GM21576 (cell line): ENCODE results near the gene MYOM1.

Experiments used
- ATAC-seq: cut with Tn5 transposase; IDR thresholded peaks from one replicate; pipeline ENCODE4 v1.9.1; 2021; ENCODE audit warnings: mild to moderate bottlenecking, moderate library complexity; ENCODE audit not compliant: unreplicated experiment

The MYOM1 gene

DNA sequence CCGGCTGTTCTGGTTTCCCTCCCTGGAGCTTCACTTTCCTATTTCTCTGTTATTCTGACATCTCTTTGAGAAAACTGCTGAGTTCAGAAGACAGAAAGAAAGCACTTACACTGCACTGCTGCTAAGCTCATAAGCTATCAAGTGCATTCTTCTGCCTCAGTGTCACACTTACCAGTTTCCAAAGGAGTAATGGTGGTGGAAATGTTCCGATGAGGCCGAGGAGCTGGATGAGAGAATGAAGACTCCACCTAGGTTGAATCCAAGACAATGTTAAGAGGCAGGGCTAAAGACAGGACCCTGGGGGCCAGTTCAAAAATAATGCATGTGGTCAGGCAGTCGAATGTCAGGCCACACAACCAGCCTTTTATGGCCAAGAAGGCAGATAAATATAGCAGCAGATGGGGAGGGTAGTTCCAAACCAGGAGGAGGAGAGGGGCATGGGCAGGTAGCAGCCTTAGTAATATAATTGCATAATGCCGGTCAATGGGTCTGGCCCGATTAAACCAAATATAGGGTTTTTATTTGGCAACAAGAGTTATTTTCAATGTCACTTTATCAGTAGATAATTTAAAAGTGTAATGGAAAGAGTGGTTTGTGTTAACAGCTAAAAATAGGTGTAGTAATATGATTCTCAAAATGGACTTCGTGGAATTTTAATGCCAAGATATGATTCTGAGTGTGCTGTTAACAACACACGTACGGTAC lies at the start of gene MYOM1:
Gene MYOM1, minus strand, starts transcription at position 338 of the 705 bp plus-strand sequence. CDS start 4,745 bp downstream, outside the sequence.
- no peak for ATAC-seq

DNA sequence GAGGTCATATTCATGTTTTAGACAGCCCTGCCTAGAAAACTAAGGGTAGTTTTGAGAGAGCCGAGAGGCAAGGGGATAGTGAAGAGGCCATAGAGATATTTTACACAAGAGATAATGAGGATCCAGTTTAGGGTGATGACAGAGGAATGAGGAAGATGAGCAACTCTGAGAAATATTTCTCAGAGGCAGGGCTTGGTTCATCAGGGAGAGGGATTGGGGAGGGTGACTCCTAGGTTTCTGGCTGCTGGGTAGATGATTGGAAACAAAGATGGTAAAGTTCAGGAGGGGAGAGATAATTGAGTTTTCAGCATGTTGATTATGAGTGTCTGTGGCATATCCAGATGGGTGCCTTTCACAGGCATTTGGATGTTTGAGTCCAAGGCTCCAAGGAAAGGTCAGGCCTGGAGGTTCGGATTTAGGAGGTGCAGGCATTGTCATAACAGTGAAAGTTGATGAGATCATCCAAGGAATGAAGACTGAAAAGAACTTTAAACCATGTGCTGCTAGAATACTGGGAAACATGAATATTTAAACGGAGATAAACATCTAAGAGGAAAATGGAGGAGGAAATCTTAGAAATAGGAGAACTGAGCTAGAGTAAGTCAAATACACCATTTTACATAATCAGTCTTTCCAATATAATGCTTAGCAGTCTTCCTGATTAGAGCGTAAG lies 49.6 kb upstream of the MYOM1 start:
- ATAC-seq = no peak

DNA sequence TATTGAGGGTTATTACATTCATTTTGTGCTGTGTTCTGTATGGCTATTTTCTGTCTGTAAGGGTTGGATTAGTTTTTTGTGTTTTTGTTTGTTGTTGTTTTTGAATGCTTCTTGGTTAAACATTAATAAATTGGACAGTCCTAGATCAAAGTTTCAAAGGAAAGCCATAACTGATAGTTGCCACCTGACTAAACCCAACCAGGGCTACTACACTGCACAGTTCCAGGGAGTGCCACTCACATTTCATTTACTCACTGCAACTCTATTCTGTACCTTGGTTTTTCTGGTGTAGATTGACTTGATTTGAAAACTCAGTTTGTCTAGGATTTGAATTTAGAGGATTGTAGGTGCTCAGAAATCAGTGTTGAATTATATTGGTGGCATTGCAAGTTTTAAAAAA lies 48.5 kb upstream of the MYOM1 start:
- no peak for ATAC-seq

DNA sequence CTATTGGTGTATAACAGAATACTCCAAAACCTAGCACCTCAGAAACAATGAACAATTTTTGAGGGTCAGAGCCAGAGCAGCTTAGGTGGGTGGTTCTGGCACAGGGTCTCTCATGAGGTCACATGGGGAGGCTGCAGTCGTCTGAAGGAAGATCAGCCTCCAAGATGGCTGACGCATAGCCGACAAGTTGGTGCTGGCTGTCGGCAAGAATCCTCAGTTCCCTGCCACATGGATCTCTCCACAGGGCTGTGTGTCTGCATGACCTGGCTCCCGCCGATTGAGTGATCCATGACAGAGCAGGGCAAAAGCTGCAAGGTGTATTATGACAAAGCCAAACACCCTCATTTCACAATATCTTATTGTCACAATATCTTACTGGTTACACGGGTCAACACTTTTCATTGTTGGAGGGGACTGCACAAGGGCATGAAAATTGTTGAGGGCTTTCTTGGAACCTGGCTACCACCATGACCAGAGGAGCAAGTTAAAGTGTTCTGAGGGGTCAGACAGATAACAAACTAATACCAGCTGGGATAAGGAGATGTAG lies 46.4 kb upstream of the MYOM1 start:
- ATAC-seq = no peak

DNA sequence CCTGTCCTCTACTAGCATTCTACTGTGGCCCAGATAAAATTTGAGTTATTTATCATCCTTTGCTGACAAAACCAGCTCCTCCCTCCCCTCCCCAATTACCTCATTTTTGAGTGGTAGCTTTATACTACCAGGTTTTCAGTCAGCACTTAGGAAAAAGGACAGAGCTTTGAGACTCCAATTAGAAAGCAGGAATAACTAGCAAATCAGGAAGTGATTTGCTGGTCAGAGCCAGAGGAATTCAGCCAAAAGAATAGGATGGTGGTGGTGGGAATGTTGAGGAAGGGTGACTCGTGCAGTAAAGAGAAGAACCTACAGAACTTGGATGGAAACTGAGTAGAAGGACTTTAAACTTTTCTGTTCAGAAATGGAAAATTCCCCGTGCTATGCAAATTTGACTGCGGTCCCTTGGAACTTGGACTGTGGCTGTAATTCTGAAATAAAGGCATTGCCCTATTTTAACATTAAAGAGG lies 45.8 kb upstream of the MYOM1 start:
- no peak for ATAC-seq

DNA sequence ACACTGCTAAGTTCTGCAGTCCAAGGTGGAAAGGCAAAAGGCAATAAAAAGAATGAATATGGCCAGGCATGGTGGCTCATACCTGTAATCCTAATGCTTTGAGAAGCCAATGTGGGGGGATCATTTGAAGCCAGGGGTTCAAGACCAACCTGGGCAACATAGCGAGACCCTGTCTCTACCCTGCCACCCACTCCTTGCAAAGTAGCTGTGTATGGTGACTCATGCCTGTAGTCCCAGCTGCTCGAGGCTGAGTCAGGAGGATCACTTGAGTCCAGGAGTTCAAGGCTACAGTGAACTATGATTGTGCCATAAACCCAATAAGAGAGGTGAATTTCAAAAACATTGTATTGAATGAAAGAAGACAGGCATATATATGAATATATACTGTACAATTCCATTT lies 44.6 kb upstream of the MYOM1 start:
- ATAC-seq = no peak

DNA sequence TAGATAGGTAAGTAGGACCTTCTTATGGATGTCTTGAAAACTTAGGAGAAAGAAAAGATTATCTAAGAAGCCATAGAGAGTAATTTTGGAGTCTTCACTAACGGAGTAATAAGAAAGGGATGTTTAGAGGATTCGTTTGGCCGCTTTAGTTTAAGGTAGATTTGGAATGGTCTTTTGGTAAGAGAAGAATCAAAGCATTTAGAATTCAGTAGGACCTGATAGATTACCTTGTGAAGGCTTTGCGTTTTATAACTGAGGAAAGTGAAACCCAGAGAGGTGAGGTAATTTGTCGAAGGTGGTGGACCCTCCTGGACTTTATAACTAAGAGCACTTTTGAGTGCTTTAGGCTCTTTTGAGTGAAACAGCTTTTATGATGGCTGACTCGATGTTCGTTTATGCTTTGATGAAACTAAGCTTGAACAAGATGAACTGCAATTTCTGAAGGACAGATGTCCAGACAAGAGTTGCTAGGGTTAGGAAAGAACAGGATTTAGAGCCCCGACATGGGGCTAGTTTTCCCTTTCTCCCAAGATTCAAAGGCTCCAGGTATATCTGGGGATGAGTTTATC lies 43.4 kb upstream of the MYOM1 start:
- ATAC-seq = no peak

DNA sequence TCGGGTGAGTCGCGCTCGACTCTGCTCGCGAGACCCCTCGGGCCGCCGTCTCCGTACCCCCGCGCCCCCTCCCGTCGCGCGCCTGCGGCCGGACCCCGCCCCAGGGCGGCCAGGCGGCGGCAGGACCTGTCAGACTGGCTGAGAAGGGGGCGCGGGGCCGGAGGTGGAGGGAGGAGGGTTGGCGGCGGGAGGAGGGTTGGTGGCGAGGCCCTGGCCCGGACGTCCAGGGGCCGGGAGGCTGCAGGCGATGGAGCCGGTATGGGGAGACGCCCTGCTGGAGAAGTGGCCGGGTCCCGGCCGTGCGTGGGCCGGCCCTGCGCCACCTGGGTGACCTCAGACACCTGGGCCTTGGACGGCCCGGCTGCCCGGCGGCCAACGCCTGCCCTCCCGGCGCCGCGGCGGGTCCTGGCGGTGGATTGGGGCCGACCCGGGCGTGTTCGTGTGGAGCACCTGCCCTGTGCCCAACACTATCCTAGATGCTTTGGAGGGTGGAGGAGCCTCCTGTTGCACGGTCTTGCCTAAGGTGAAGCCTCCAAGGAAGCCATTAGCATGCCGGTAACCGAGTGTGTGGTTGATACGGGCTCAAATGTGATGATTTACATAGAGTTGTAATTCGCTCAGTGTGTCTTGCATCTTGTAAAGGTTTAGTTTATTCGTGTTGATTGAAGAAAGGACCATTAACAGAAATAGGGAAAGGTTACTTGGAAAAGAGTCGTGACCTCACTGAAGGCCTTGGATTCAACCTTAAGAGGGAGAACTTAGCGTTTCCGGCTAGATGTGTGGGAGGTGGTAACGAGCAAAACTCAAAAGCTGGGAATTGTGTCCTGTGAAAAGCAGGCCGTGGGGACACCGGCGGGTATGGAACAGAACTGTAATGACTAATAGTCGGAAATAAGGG lies 42.7 kb upstream of the MYOM1 start:
- peak; percentile 28 for ATAC-seq

DNA sequence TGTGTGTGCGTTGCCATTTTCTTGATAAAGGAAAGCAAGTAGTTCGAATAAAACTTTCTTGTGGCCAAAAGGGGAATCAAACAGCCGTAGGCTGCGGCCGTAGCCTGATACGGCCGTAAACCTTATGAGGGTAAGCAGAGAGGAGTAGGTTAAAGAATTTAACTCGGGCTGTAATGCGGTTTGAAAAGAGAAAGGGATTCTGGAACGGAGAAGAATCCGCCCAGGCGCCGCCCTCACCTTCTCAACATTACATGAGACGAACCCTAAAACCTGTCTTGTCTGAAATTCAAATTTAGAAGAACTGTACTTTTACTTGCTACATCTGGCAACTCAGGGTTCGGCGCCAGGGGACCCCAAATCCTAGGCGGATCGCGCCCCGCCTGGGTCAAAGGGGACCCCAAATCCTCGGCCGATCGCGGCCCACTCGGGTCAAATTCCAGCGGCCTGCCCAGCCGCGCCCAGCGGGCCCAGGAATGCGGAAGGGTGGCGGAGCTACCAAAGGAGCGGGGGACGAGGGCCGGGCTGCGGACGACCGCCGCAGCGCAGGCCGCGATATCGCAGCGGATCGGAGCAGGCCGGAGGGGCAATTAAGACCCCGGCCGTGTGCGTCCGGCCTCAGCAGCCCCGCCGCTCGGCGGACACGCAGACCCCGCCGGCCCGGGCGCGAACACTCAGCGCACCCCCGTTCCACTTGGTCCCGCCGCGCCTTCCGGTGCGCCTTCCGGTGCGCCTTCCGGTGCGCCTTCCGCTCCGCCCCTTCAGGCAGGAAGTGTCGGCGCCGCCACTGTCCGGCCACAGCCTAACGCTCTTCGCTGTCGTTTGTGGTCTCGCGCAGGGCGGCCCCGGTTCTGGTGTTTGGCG lies 41.8 kb upstream of the MYOM1 start, which contains the start of gene MYL12B:
Gene MYL12B, plus strand, starts transcription at position 761 of the 861 bp plus-strand sequence. CDS start 10,766 bp downstream, outside the sequence.
- ATAC-seq = peak; percentile 82

DNA sequence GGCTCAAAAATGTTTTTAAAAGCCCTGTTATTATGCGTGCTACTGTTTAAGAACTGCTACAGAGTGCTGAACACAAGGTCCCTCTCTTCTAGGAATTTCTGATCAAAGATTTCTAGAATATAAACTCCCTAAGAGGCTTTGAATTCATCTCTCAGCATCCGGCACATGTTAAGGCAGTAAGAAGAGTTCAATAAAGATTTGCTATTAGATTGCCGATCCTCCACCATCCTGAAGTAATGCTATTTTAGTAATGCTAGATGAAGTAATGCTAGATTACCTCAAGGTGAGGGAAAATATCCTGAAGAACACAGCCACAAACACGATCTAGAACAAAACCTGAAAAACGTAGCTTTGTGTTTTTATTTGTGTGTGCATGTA lies 41.2 kb upstream of the MYOM1 start:
- ATAC-seq = no peak

DNA sequence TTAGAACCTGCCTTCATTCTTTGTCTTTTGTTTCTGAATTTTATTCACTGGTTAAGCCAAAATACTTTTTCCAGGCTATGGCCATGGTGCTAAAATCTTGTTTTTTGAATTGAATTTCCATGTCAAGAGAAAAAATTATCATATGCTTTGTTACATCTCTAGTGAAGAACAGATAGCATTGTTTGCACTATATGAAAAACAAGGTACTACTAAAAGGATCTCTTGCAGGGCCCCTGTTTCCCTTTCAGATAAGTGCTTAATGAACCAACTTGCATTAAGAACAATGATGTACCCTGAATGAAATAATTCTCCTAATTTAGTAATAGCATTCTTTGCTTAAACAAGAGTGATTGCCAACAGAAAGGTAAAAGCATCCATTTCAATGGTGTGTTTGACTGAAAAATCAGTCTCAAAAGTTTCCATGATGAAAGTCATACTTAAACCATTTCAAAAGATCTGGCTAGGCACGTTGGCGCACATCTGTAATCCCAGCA lies 37.9 kb upstream of the MYOM1 start:
- no peak for ATAC-seq

DNA sequence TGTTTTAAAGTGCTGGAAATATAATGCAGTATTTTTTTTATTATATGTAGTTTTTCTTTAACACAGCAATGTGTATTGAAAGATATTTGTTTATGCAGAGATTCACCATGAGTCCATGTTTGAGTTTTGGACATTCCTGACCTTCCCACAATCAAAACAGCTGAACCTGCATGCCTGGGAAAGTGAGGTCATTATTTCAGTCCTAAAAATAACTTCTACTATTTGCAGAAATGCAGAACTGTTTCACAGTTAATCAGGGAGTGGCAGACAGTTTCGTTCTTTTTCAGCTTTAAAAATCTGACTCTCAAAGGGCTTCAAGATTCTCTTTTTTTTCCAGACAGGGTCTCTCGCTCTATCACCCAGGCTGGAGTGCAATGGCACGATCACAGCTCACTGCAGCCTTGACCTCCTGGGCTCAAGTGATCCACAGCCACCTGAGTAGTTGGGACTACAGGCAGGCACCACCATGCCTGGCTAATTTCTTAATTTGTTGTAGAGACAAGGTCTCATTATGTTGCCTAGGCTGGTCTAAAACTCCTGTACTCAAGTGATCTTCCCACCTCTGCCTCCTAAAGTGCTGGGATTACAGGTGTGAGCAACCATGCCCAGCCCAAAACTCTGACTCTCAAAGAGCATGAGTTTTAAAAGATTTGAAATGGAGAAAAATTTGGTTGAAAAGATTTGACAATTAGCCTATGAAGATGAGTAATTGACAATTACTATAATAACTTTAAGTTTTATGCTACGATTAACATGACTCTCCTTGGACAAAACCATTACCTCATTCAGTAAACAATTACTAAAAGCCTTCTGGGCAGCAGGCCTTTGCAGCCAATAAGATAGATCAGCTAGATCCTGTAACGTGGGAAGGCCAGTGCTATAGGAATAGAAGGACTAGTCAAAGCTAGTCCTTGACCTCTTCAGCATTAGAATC lies 37.2 kb upstream of the MYOM1 start:
- peak; percentile 28 for ATAC-seq

DNA sequence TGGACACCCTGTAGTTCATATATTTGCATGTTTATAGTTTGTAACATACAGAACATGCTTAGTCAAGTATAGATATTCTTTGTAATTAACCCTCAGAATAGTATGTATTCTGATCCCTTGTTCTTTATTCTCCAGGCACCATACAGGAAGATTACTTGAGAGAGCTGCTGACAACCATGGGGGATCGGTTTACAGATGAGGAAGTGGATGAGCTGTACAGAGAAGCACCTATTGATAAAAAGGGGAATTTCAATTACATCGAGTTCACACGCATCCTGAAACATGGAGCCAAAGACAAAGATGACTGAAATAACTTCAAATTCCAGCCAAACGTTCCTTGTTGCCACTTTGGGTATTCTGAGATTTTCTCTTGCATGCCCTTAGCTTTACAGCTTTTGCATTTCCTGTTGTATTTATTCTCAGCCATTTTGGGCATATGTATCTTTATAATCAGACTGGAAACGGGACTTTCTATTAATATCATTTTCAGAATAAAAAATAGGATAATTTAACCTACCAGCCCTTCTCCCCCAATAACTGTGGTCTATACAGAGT lies 35.9 kb upstream of the MYOM1 start:
- no peak for ATAC-seq

DNA sequence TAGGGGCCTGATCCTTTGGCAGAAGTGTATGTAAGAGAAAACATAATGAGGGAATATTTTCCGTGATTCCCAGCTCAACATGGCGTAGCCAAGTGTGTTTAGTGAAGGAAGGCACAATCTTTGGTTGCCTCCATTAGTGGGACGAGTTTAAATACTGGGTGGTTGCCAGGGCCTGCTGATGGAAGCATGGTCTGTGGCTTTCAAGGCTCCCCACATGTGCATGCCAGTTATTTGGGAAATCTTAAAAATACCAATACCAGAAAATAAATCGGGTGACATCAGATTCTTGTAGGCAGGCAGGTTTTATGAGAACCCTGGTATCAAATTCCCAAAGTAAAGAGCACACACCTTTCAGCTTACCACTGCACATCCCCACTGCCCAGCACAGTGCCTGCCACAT lies 35.0 kb upstream of the MYOM1 start:
- ATAC-seq = no peak

DNA sequence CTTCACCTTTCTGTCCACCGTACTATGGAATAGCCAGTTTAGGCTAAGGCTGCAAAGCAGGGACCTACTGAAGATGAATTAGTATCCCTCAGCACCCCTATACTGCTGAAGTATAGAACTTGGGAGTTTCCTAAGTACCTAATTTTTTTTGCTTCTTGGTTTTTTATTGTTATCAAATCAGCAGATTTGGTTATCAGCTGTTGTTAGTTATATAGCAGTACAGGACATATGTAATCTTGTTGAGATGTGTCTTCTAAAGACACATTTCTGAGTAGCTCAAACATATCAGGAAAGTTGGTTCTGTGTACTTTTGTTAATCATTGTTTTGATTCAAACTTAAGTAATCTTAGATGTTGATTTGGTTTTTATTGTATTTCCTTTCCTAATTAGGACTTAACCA lies 33.1 kb upstream of the MYOM1 start:
- no peak for ATAC-seq

DNA sequence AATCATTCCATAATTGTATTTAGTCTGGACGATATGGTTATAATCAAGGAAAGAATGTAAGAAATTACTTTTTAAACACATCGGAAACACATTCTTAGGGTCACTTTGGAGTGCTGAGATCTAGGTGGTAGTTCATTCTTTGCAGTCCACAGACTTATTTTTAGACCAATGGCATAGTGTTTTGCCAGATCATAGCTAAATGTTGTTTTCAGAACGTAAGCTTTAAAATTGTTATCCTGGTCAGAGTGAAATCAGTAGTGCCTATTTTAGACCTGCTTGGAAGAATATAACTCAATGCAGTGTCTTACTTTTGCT lies 32.2 kb upstream of the MYOM1 start:
- ATAC-seq = no peak

DNA sequence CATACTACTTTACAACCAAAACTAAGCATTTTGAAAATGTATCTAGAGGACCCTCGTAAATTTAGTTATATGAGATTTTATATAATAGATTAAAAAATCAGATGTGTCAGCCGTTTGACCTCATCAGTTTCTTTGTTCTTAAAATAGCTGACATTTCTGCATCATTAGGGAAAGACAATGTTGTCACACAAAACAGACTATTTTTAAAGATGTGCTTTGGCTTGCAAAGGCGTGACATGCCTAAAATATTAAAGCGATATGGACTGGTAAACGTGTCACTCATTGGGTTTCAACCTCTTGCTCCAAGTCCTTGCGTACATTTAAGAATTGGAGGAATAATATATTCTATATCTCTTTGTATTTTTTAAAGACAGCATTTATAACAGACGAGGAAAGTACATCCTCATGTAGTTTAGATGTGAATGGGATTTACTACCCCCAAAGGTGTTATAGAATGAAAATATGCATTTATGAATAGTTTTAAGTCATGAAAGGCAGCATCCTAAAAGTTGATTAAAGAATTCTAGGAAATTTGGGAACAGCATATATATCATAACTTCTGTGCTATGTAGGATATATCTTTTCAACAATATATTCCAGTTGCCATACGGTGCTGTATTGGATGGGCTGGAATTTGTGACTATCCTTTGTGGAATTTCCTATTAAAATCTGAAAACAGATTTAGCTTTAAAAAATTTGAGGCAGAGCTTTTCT lies 31.6 kb upstream of the MYOM1 start:
- no peak for ATAC-seq
